Fibroblast of skin of left biceps (primary cell): ENCODE measurements around the gene HMHB1.
A peak's percentile ranks its signal among the peaks of the same experiment; 100 is the strongest.
"Not testable (repeated sequence)": the region's sequence is repeated elsewhere in the genome, so short reads cannot be mapped to it uniquely, and the experiment has no call there.

Experiments used
- DNase-seq, 2 experiments: peaks; one replicate each; pipeline ENCODE4 v3.0.0-alpha.2; 2013; ENCODE audit warnings: low read depth in 2 of 2

Gene HMHB1

GRCh38 chr5:143801252-143801939 lies 10.6 kb upstream of the HMHB1 start:
- no peak for DNase-seq

- DNase-seq = no peak
These were observed 6.1 kb upstream of the HMHB1 start for GRCh38 chr5:143805861-143806260.

GRCh38 chr5:143806579-143806978 lies 5.4 kb upstream of the HMHB1 start:
- DNase-seq = no peak

- DNase-seq = no peak
These were observed 4.6 kb upstream of the HMHB1 start for GRCh38 chr5:143807401-143807800.

GRCh38 chr5:143816370-143816769 lies 4.4 kb downstream of the HMHB1 start:
- not testable (repeated sequence) for DNase-seq

- no peak for DNase-seq
These were observed 7.8 kb downstream of the HMHB1 start for GRCh38 chr5:143819716-143820115.

- no peak for DNase-seq
These were observed 8.5 kb downstream of the HMHB1 start for GRCh38 chr5:143820451-143820850.

GRCh38 chr5:143824851-143825720 lies 13.1 kb downstream of the HMHB1 start:
- peak; percentile 33 to 40 for DNase-seq

GRCh38 chr5:143826951-143827444 lies 15.0 kb downstream of the HMHB1 start:
- DNase-seq = no peak

GRCh38 chr5:143828710-143829109 lies 16.7 kb downstream of the HMHB1 start:
- DNase-seq = no peak

- DNase-seq = no peak
These were observed 21.2 kb downstream of the HMHB1 start for GRCh38 chr5:143833177-143833576.

GRCh38 chr5:143835251-143835650 lies 23.3 kb downstream of the HMHB1 start:
- DNase-seq = no peak

- DNase-seq = peak; percentile 24 to 28
These were observed 24.3 kb downstream of the HMHB1 start for GRCh38 chr5:143836161-143836725.

- peak; percentile 75 to 78 for DNase-seq
These were observed 25.4 kb downstream of the HMHB1 start for GRCh38 chr5:143837306-143837848.

GRCh38 chr5:143841446-143841845 lies 29.5 kb downstream of the HMHB1 start:
- no peak for DNase-seq

GRCh38 chr5:143842920-143843319 lies 31.0 kb downstream of the HMHB1 start:
- no peak for DNase-seq

- DNase-seq = no peak
These were observed 31.5 kb downstream of the HMHB1 start for GRCh38 chr5:143843461-143843860.

GRCh38 chr5:143850050-143850683 lies 38.2 kb downstream of the HMHB1 start:
- no peak for DNase-seq

- no peak for DNase-seq
These were observed 39.4 kb downstream of the HMHB1 start for GRCh38 chr5:143851383-143851782.

GRCh38 chr5:143860211-143860610 lies 48.2 kb downstream of the HMHB1 start:
- no peak for DNase-seq

- no peak for DNase-seq
These were observed 50.3 kb downstream of the HMHB1 start for GRCh38 chr5:143862271-143862670.
